CMK (cell line): ENCODE results near the gene SIL1.
A peak's percentile ranks its signal among the peaks of the same experiment; 100 is the strongest.

Experiments used
- DNase-seq: peaks from one replicate; pipeline ENCODE4 v3.0.0-alpha.2; 2010; ENCODE audit warnings: low read depth

Gene SIL1

GRCh38 chr5:138954257-138955012, 243.7 kb downstream of the SIL1 start:
- no peak for DNase-seq

DNA sequence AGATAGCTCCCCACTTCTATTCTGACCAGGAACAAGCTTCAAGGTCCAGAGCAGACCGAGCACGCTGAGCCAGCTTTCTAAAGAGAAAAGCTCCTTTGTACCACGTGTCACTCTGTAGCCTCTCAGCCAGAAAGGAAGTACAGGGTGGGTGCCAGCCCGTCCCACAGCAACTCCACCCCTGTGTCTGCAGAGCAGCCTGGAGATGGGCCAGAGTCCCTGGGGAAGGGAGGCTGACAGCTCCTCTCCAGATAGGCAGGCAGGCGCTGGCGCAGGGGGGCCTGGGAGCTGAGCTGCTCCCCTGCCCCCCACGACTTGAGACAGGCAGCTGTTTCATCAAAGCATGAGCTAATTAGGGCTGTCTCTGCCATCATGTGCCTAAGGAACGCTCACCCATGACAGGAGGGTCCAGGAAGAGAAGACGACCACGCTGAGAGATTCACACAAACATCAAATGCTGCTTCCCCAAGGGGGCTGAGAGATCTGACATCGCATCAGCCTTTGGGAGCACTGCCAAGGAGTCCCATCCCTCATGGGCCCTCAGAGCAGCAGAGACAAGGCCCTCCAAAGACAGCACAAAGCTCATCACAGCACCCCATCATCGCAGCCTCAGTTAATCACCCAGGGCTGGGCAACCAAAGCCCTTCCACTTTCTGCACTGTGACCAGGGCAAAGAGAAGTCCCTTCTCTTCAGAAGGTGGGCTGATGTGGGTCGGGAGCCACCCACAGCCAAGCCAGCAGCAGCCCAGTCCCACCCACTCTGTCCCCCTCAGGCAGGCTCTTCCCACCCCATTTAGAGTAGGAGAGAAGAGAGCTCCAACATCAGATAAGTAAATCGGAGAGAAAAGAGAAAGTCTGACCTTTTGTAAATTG, 244.5 kb downstream of the SIL1 start:
- DNase-seq, result peak; percentile 31

DNA sequence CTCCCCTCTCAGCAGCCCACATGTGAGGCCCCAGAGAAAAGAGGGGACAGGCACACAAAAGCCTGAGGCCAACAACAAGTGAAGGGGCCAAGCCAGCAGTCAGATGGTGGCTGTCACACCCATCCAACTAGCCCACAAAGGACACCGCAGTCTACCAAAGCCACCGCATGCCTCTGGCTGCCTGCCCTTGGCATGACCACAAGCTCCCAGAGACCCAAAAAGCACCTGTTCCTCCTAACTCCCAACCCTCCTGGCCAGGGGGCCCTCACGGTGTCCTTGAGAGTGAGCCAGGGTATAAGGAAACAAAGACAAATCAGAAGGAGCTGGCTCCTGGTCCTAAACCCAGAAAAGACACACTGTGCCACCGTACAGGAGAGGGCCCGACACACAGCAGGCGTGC, 245.2 kb downstream of the SIL1 start:
- DNase-seq, result no peak

DNA sequence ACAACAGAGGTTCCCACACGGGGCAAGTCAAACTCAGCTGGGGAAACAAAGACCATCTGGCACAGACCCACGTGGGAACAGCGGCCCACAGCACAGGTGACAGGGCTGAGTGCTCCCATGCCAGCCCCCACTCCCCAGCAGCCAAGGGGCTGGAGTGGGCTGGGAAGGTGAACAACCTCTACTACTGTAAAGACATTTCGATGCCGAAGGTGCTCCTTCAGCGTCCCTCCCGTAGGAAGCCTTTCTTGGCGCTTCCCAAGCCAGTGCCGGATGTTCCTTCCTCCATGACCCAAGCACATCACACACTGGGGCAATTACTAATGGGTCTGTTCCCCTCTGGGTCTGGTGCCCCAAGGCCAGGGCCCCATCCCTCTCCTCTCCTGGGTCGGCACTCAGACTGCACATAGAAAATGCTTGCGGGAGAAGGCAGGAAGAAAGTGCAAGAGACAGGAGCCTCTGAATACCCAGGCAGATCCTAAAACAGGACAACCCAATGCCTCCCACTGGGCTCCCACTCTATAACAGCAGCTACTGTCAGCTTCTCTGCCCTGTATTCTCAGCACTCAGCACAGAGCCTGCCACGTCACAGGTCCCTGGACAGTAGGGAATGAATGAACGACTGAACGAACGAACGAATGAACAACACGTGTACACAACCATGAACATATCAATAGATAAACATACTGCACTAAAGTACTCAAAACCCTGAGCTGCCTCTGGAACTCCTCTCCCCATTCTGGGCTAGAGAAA, 246.0 kb downstream of the SIL1 start:
- DNase-seq, result no peak

DNA sequence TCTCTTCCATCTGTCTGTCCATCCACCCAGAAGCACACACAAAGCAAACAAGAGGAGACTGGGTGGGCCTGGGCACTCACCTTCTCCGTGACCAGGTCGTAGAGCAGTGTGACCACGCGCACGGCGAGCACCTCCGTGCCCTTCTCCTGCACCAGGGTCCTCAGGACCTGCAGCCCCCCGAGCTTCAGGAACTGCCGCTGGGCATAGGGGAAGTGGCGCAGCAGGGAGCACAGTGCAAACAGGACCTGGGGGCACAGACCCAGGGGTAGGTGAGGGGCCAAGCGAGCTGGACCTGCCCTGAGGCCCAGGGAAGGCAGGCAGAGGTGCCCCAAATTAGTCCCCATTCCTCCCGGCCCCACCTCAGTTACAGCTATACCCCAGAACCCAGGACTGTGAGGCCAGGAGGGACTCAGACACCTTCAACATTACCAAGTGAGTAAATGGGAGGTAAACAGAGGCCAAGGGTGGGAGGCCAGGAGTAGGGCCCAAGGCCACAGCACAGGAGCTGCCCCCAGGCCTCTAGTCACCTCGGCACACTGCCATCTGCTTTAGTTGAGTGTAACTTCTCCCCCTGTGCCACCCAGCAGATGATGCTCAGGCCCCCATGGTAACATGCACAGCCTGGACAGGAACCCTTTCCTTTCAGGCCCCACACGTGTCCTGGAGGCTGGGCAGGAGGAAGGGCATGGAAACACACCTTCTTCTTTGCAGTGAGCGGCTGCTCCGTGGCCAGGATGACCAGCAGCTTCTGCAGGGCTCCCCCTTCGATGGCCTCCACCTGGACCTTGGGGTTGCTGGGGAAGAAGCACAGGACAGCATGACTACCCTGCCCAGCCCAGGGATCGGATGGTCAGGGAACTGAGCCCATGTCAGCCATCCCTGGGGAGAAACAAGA, 246.8 kb downstream of the SIL1 start:
- DNase-seq, result no peak

DNA sequence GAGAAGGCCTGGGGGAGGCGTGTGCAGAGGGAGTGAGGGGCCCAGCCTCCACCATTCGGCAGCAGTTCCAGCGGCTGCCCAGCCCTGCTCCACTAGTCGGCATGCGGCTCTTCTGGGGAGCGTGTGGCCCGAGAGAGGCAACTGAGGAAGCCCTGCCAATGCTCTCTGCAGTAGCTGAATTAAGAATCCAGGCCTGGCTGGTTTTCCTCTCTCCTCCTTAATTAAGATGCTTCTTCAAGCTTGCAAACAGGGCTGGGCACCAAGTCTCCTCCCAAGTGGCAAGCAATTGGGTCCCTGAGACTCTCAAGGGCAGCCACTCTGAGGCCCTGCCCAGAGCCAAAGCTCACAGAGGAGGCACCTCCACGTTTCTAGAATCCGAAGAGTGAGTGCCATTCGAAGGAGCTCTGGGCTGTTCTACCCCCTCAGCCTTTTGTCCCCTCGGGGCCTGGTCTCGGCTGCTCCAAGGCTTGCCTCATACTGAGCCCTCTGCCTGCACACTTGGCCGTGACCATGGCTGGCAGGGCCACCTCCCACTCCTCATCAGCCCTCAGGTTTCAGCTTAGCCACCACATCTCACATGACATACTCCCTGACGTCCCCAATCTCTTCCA, 247.6 kb downstream of the SIL1 start:
- DNase-seq, result no peak

DNA sequence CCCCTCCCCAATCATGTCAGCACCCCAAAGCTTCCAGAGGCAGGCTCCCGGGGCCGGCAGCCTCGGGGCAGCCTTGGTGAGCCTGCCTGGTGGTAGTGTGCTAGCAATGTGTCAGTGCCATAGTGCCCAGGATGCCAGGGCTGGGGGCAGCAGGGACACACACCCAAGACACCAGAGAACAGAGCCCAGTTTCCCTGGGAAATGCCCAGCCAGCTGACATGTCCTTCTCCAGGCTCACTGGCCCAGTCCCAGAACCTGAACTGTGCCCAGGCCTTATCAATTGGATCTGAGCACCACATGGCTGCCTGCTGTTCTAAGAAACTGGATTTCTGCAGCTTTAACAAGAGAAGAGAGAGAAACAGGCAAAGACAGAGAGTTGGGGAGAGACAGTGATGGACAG, 248.2 kb downstream of the SIL1 start:
- no peak for DNase-seq

DNA sequence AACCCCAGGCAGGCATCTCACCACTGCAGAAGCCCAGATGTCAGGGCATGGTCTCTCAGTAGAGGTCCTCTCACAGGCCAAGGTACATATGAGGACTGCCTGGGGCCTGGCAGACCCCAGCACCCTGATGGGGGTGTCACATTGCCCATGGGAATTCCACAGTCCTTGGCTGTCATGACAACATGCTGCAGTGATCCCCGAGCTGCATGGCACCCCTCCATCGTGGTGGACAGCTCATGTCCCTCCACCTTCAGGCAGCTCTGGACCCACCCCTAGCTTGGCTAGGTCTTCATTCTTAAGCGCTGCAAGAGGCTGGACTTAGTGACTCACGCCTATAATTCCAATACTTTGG, 249.0 kb downstream of the SIL1 start:
- DNase-seq, result no peak

GRCh38 chr5:138948471-138949222, 249.5 kb downstream of the SIL1 start:
- no peak for DNase-seq

GRCh38 chr5:138947780-138948179, 250.4 kb downstream of the SIL1 start:
- DNase-seq, result no peak

DNA sequence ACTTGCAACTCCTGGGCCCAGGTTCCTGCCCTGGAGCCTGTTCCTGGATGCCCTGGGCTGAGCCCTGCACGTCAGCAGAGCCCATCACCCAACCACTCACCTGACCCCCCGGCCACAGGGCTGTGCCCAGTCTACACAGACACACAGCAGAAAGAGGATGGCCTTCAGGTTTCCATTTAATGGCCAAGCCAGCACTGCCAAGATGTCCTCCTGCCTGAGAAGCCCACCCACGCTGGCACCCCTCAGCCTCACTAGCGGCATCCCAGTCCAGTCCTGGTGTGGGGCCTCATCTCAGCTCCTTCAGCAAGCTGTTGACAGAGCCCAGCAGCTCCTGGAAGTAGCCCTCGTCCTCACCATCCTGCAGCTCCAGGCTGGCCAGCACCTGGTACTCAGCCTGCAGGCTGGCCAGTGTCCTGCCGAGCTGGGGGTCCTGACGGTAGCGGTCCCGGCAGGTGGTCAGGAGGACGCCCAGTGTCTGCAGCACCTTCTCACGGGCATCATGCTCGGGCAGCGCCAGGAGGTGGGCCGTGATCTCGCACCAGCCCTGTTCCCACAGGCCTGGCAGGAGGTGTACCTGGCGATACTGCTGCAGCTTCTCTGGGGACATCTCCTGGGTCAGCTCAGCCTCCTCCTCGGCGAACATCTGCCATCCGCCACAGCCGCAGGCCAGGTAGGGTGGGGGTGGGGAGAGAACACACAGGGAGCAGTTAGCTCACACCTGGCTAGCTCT, 251.2 kb downstream of the SIL1 start:
- no peak for DNase-seq

DNA sequence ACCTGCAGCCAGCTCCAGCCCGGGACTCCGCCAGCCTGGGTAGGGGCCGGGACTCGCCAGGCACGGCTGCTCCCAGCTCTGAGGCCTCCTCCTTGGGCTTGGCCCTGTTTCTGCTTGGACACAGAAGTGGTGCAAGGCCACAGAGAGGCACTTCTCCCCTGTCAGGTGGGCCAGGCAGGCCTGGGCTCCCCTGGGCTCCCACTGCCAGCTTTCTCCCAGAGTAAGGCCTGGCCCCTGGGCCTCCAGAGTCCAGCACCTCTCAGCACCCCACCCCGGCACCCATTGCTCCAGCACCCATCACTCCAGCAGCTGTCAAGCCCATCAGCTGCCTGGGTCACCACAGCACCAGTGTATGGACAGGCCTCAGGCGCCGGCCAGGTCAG, 251.9 kb downstream of the SIL1 start:
- DNase-seq, result no peak

GRCh38 chr5:138945421-138946240, 252.5 kb downstream of the SIL1 start:
- no peak for DNase-seq

DNA sequence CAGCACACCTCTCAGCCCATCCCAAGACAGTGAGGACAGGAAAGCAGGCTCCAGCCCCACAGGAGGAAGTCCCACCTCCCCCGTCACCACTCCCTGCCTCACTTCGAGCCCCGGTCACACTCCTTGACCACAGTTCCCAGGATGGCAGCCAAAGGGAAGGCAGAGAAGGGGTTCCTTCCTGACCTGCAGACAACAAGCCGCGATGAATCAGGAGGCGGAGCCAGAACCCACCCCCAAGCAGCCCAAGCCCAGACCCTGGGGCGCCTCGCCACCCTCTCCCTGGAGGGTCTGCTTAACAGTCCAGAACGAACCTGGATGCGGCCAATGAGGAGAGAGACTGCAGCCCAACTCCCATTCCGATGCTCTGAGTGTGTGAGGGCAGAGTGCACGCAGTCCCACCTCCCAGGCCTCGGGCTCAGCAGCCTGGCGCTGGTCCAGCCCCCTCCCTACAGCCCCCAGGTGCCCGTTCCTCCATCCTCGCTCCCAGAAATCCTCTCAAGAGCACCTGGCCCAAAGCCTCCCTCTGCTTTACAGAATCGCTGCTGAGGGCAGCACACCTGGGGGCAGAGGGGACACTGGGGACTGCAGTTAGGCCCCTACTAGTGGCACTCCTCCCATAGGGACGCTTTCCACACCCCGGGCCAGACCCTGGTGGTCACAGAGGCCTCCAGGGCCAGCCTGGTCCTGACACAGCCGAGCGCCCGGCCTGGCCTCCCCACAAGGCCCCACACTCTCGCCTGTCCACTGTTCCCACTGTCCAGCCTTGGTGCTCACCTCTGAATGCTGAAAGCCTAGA, 253.4 kb downstream of the SIL1 start:
- no peak for DNase-seq

GRCh38 chr5:138943599-138944173, 254.5 kb downstream of the SIL1 start:
- no peak for DNase-seq

GRCh38 chr5:138942861-138943260, 255.3 kb downstream of the SIL1 start:
- no peak for DNase-seq

DNA sequence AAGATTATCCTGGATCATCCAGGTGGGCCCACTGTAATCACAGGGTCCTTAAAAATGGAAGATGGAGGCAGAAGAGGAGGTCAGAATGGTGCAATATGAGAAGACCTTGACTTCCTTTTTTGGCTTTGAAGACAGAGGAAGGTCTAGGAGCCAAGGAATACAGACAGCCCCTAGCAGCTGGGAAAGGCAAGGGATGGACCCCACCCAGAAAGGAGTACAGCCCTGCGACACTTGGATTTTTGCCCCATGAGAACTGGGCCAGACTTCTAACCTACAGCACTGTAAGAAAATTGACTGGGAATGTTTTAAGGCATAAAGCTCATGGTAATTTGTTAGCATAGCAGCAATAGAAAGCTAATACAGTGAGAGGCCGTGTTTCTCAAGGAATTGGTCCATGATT, 256.1 kb downstream of the SIL1 start:
- DNase-seq, result no peak

DNA sequence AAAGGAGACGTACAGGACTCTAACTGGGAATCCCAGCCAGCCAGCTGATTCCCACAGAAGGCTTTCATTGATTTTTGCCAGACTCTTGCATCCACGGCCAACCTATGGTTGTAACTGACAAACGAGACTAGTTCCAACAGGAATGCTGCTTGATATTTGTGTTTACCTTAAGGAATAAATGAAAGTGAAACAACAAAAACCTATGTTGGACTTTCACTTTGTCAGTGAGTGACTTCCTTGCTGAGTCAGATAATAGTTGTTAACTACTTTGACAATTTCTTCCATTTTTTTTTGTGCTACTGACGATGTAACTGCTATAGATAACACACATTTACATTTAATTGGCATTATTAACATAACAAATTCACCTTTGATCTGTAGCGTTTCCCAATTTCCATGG, 259.6 kb downstream of the SIL1 start:
- DNase-seq, result no peak
